GM12878 (cell line): ENCODE results near the gene CLSTN2. TPM values are rescaled to one million over a fixed set of nuclear protein-coding genes. Genes with fewer than 3 reads are reported as not detected.

Experiments used
- ATAC-seq: fragments of 200-7000 bp; cut with Tn5 transposase; 3 replicates; pipeline ENCODE4 v1.9.1; 2020; ENCODE audit warnings: mild to moderate bottlenecking, moderate library complexity
- BruUV-seq: library from RNA; stranded (reverse); fragments of 400-500 nt; replicated peaks from 2 replicates; lab custom pipeline; 2021; lab: Mats Ljungman, UMichigan
- CTCF ChIA-PET: fragments of 300-600 bp; sonication (Branson Sonifier 250); formaldehyde crosslinking; extraction: SDS; loops from one replicate; lab custom pipeline; 2021; ENCODE audit warnings: inconsistent platforms; lab: Yijun Ruan, JAX
- POLR2A ChIA-PET: fragments of 350-600 bp; formaldehyde crosslinking; extraction: SDS; loops from one replicate; lab custom pipeline; 2021; ENCODE audit warnings: inconsistent platforms; lab: Charles Lee
- RAD21 ChIA-PET: fragments of 300-600 bp; sonication (Branson Sonifier 250); formaldehyde crosslinking; loops from one replicate; lab custom pipeline; 2023; ENCODE audit warnings: antibody characterized with exemption; ENCODE audit not compliant: unreplicated experiment; lab: Charles Lee
- SMC1A ChIA-PET: fragments of 300-600 bp; sonication (Branson Sonifier 250); formaldehyde crosslinking; loops from one replicate; lab custom pipeline; 2023; ENCODE audit not compliant: unreplicated experiment, uncharacterized antibody; lab: Charles Lee
- DNase-seq: peaks from one replicate; pipeline ENCODE4 v3.0.0-alpha.2; 2011; ENCODE audit warnings: low read depth, low spot score
- FAIRE-seq: peaks from 3 replicates; lab custom pipeline; 2011; peaks lifted over from hg19 to GRCh38; lab: Jason Lieb, UNC
- H2AFZ ChIP-seq: 2 replicates; pipeline ENCODE4 v1.6.0; 2011; ENCODE audit warnings: low read depth, low read length, control low read depth; ENCODE audit not compliant: control insufficient read depth
- H3K27ac ChIP-seq: 2 replicates; pipeline ENCODE4 v1.5.1; 2011; ENCODE audit warnings: control low read depth; ENCODE audit not compliant: control insufficient read depth, insufficient read depth
- H3K27me3 ChIP-seq, 2 experiments: replicated peaks in 1 of 2; 2 replicates each; pipeline versions ENCODE4 v1.6.0 to v1.6.1; 2011; ENCODE audit warnings: low read length in 1 of 2; ENCODE audit not compliant: control insufficient read depth in 2 of 2, insufficient read depth in 2 of 2
- H3K36me3 ChIP-seq, 2 experiments: 2 replicates each; pipeline ENCODE4 v1.5.1; 2011; ENCODE audit warnings: low read length in 1 of 2; ENCODE audit not compliant: control insufficient read depth in 2 of 2, insufficient read depth in 2 of 2
- H3K4me1 ChIP-seq: 2 replicates; pipeline ENCODE4 v1.6.1; 2011; ENCODE audit warnings: mild to moderate bottlenecking, low read length, moderate library complexity, mixed read lengths; ENCODE audit not compliant: control insufficient read depth, insufficient read depth
- H3K4me2 ChIP-seq: 2 replicates; pipeline ENCODE4 v1.6.0; 2011; ENCODE audit warnings: control low read depth; ENCODE audit not compliant: control insufficient read depth, insufficient read depth
- H3K4me3 ChIP-seq: fragments of 200-600 bp; sonication (generic); 2 replicates; pipeline ENCODE4 v1.5.1; 2016
- H3K79me2 ChIP-seq: 2 replicates; pipeline ENCODE4 v1.6.0; 2011; ENCODE audit warnings: low read length; ENCODE audit not compliant: control insufficient read depth, insufficient read depth
- H3K9ac ChIP-seq: 2 replicates; pipeline ENCODE4 v1.8.0; 2011; ENCODE audit warnings: low read length, control low read depth, mixed read lengths; ENCODE audit not compliant: control insufficient read depth, insufficient read depth
- H3K9me3 ChIP-seq: replicated peaks from 3 replicates; pipeline ENCODE4 v1.5.1; 2011; ENCODE audit warnings: mild to moderate bottlenecking, low read length; ENCODE audit not compliant: control insufficient read depth, insufficient read depth
- H4K20me1 ChIP-seq: 2 replicates; pipeline ENCODE4 v1.6.0; 2011; ENCODE audit not compliant: control insufficient read depth, insufficient read depth
- ESRRA ChIP-seq: IDR thresholded peaks from 2 replicates; pipeline ENCODE4 v1.6.1; 2012; ENCODE audit warnings: mild to moderate bottlenecking, low read length, improper control_type of control experiment
- MAX ChIP-seq: IDR thresholded peaks from 2 replicates; pipeline ENCODE4 v1.6.1; 2012; ENCODE audit warnings: low read depth, low read length, improper control_type of control experiment
- MYB ChIP-seq: fragments of 150-350 bp; IDR thresholded peaks from 2 replicates; pipeline ENCODE4 v1.6.1; 2014; ENCODE audit warnings: mild to moderate bottlenecking, low read depth, low read length, borderline replicate concordance
- SIX5 ChIP-seq: IDR thresholded peaks from 2 replicates; pipeline ENCODE4 v1.6.1; 2011; ENCODE audit warnings: mild to moderate bottlenecking, low read depth, low read length, moderate library complexity; ENCODE audit not compliant: severe bottlenecking
- TCF3 ChIP-seq: IDR thresholded peaks from 2 replicates; pipeline ENCODE4 v1.6.1; 2012; ENCODE audit warnings: low read depth, mild to moderate bottlenecking, low read length, borderline replicate concordance; ENCODE audit not compliant: insufficient read depth
- ZNF687 ChIP-seq: fragments of 450-650 bp; IDR thresholded peaks from 2 replicates; pipeline ENCODE4 v1.6.1; 2017; ENCODE audit warnings: mild to moderate bottlenecking, moderate library complexity
- WGBS: methylation state at CpG from one replicate; pipeline ENCODE4 v1.1.6; 2016; ENCODE audit warnings: low lambda C conversion rate; ENCODE audit not compliant: insufficient replicate concordance, insufficient coverage; ENCODE audit errors: missing lambda C conversion rate; 5-methylcytosine and 5-hydroxymethylcytosine counted together
- in situ Hi-C: fragments of 300-500 bp; cut with MboI; formaldehyde crosslinking; loops from 9 replicates; pipeline ENCODE4 v1.14.3; 2018; ENCODE audit warnings: mixed read lengths
- intact Hi-C: fragments of 100-400 bp; cut with micrococcal nuclease; formaldehyde crosslinking; loops from one replicate; pipeline ENCODE4 v1.14.2; 2022; ENCODE audit not compliant: unreplicated experiment
- polyA plus RNA-seq, 11 experiments: library from polyadenylated mRNA; depleted of rRNA in 4 of 11; unstranded in 6 of 11; stranded (reverse) in 5 of 11; fragments of >200 nt; fragmentation: Nextera tagmentation in 4 of 11; fragmentation: Illumina TruSeq in 1 of 11; extraction: Ambion mirVana in 4 of 11; extraction: Trizol in 1 of 11; gene quantifications; 1 replicate in 1 of 11; 2 replicates in 10 of 11; pipeline versions ENCODE4 v1.2.1 to v1.2.3, GENCODE V29; 2011 to 2016; ENCODE audit warnings: inconsistent platforms in 2 of 11, missing spikeins in 2 of 11, low read depth in 1 of 11
- total RNA-seq, 4 experiments: library from RNA; depleted of rRNA in 3 of 4; stranded (reverse); fragments of >200 nt in 3 of 4; fragmentation: Illumina TruSeq in 1 of 4; extraction: Trizol in 1 of 4; gene quantifications; 2 replicates each; pipeline versions ENCODE4 v1.2.1 to v1.2.3, GENCODE V29; 2013 to 2021
- TF ChIP-seq, protein P1 (sequence below): fragments of 450-650 bp; IDR thresholded peaks from 2 replicates; pipeline ENCODE4 v1.6.1; 2017; ENCODE audit warnings: mild to moderate bottlenecking, moderate library complexity
- TF ChIP-seq, protein P2 (sequence below): fragments of 450-650 bp; IDR thresholded peaks from 2 replicates; pipeline ENCODE4 v1.6.1; 2017; ENCODE audit warnings: mild to moderate bottlenecking, low read depth, inconsistent platforms; ENCODE audit not compliant: poor library complexity, severe bottlenecking
- TF ChIP-seq, protein P3 (sequence below): fragments of 450-650 bp; formaldehyde crosslinking; IDR thresholded peaks from 2 replicates; pipeline ENCODE4 v1.5.0; 2022; ENCODE audit warnings: mild to moderate bottlenecking, missing genetic modification characterization

Gene CLSTN2
- total and polyA plus RNA-seq, 10 of the 15 experiments (the other 5 are each of a cell fraction or from before 2014, with no cell fraction given) = under 0.01 to 0.10 (median under 0.01) TPM; not detected in 5

DNA sequence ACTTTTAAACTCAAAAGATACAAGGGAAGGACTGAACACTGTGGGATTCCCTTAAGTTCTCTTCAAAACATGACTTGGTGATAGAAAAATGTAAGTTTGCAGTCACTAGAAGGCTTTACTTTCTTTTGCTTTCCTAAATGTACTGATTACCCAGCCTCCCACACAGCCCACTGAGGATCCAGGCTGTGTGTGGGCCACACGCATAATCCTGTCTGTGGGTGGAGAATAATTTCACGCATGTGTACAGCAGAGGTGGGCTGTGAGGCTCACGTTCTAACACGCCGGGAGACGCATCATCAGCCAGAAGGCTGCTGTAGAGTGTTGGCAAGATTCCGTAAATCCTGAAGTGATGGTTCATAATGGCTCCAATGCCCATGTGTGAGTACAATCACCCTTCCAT, 165.5 kb downstream of the CLSTN2 start:
- Histone ChIP-seq H3K27ac (no peak overlapping the region), H3K4me2 (no peak overlapping the region), H3K27me3 (peaks cover 0 to 1% of the 10 kb centered on the region in 2 experiments; a peak in 1 of 4 replicates), H2AFZ (no peak overlapping the region), H4K20me1 (no peaks in the 10 kb centered on the region), H3K36me3 (no peaks in the 10 kb centered on the region), H3K9ac (no peak overlapping the region), H3K9me3 (no peaks in the 10 kb centered on the region), H3K4me3 (no peak overlapping the region), H3K79me2 (no peaks in the 10 kb centered on the region), H3K4me1 (no peaks in the 10 kb centered on the region)
- DNase-seq (no peak), ATAC-seq (no peak), FAIRE-seq (no peak)
- 59% methylated on average over 7 of the region's 7 CpGs for WGBS
- POLR2A ChIA-PET = no interaction called here
- in situ Hi-C loops (no loop called here), intact Hi-C loops (no loop called here)
- RAD21 ChIA-PET = no interaction called here
- BruUV-seq = no TSS peak
- SMC1A ChIA-PET = no interaction called here
- CTCF ChIA-PET = no interaction called here
- TF ChIP-seq, protein P1, sequence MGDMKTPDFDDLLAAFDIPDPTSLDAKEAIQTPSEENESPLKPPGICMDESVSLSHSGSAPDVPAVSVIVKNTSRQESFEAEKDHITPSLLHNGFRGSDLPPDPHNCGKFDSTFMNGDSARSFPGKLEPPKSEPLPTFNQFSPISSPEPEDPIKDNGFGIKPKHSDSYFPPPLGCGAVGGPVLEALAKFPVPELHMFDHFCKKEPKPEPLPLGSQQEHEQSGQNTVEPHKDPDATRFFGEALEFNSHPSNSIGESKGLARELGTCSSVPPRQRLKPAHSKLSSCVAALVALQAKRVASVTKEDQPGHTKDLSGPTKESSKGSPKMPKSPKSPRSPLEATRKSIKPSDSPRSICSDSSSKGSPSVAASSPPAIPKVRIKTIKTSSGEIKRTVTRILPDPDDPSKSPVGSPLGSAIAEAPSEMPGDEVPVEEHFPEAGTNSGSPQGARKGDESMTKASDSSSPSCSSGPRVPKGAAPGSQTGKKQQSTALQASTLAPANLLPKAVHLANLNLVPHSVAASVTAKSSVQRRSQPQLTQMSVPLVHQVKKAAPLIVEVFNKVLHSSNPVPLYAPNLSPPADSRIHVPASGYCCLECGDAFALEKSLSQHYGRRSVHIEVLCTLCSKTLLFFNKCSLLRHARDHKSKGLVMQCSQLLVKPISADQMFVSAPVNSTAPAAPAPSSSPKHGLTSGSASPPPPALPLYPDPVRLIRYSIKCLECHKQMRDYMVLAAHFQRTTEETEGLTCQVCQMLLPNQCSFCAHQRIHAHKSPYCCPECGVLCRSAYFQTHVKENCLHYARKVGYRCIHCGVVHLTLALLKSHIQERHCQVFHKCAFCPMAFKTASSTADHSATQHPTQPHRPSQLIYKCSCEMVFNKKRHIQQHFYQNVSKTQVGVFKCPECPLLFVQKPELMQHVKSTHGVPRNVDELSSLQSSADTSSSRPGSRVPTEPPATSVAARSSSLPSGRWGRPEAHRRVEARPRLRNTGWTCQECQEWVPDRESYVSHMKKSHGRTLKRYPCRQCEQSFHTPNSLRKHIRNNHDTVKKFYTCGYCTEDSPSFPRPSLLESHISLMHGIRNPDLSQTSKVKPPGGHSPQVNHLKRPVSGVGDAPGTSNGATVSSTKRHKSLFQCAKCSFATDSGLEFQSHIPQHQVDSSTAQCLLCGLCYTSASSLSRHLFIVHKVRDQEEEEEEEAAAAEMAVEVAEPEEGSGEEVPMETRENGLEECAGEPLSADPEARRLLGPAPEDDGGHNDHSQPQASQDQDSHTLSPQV = no peak
- TF ChIP-seq MYB = no peak
- TF ChIP-seq ESRRA = no peak
- TF ChIP-seq, protein P2, sequence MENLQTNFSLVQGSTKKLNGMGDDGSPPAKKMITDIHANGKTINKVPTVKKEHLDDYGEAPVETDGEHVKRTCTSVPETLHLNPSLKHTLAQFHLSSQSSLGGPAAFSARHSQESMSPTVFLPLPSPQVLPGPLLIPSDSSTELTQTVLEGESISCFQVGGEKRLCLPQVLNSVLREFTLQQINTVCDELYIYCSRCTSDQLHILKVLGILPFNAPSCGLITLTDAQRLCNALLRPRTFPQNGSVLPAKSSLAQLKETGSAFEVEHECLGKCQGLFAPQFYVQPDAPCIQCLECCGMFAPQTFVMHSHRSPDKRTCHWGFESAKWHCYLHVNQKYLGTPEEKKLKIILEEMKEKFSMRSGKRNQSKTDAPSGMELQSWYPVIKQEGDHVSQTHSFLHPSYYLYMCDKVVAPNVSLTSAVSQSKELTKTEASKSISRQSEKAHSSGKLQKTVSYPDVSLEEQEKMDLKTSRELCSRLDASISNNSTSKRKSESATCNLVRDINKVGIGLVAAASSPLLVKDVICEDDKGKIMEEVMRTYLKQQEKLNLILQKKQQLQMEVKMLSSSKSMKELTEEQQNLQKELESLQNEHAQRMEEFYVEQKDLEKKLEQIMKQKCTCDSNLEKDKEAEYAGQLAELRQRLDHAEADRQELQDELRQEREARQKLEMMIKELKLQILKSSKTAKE = no peak
- no peak for TF ChIP-seq ZNF687
- TF ChIP-seq MAX = no peak
- no peak for TF ChIP-seq TCF3
- TF ChIP-seq, protein P3, sequence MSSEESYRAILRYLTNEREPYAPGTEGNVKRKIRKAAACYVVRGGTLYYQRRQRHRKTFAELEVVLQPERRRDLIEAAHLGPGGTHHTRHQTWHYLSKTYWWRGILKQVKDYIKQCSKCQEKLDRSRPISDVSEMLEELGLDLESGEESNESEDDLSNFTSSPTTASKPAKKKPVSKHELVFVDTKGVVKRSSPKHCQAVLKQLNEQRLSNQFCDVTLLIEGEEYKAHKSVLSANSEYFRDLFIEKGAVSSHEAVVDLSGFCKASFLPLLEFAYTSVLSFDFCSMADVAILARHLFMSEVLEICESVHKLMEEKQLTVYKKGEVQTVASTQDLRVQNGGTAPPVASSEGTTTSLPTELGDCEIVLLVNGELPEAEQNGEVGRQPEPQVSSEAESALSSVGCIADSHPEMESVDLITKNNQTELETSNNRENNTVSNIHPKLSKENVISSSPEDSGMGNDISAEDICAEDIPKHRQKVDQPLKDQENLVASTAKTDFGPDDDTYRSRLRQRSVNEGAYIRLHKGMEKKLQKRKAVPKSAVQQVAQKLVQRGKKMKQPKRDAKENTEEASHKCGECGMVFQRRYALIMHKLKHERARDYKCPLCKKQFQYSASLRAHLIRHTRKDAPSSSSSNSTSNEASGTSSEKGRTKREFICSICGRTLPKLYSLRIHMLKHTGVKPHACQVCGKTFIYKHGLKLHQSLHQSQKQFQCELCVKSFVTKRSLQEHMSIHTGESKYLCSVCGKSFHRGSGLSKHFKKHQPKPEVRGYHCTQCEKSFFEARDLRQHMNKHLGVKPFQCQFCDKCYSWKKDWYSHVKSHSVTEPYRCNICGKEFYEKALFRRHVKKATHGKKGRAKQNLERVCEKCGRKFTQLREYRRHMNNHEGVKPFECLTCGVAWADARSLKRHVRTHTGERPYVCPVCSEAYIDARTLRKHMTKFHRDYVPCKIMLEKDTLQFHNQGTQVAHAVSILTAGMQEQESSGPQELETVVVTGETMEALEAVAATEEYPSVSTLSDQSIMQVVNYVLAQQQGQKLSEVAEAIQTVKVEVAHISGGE = no peak
- TF ChIP-seq SIX5 = no peak
